ENCODE results near the gene NEURL2.
A peak's percentile ranks its signal among the peaks of the same experiment; 100 is the strongest.
"Not testable (repeated sequence)": the region's sequence is repeated elsewhere in the genome, so short reads cannot be mapped to it uniquely, and the experiment has no call there.

The NEURL2 gene

GRCh38 chr20:45919542-45920399 is 28.8 kb upstream of the NEURL2 start:
- DNase-seq = no peak

GRCh38 chr20:45918779-45919537 is 27.9 kb upstream of the NEURL2 start:
- DNase-seq = no peak

GRCh38 chr20:45918182-45918737 is 27.3 kb upstream of the NEURL2 start:
- DNase-seq = no peak

- no peak for DNase-seq
Measured at GRCh38 chr20:45917790-45918141, 26.8 kb upstream of the NEURL2 start.

- no peak for DNase-seq
Measured at GRCh38 chr20:45913116-45913515, 22.1 kb upstream of the NEURL2 start.

DNA sequence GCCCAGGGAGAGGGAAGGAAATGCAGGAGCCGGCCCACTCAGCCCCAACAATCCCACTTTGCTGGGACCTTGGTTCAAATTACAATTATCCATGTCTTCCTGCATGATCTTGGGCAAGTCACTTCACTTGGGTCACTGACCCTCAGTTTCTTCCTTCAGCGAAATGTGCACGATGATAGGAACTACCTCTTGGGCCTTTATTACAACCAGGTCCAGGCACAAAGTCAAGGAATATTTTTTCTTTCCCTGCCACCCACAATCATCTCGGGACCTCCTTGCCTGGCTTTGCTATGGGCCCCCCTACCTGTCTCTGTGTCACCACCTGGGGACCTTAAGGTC is 21.3 kb upstream of the NEURL2 start:
- no peak for DNase-seq

GRCh38 chr20:45911486-45912343 is 20.7 kb upstream of the NEURL2 start, which contains the start of gene PLTP:
Gene PLTP (minus strand): TSS chr20:45912155. CDS start chr20:45911452, 703 bp downstream.
- peak; percentile 48 for DNase-seq

- peak; percentile 93 for DNase-seq
Measured at GRCh38 chr20:45910670-45911485, 19.9 kb upstream of the NEURL2 start.

GRCh38 chr20:45909817-45910669 is 19.0 kb upstream of the NEURL2 start:
- no peak for DNase-seq

GRCh38 chr20:45909336-45909808 is 18.4 kb upstream of the NEURL2 start:
- DNase-seq = no peak

DNA sequence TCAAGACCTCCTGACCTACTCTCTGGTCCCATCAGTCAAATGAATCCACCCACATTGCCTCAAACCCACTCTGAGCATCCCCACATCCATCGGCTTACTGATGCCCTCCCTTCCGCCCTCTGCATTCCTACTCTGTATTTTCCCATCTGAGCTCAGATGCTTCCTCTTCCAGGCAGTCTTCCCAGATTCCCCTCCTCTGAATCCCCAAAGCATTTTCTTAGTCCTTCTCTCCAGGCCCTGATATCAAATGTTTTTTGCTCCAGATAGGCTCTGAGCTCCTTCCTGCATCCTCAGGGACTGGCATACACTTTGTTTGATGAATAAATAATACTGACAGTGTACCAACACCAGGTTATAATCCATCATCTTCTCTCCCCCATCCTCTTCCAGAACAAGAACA is 17.1 kb upstream of the NEURL2 start:
- DNase-seq = no peak

DNA sequence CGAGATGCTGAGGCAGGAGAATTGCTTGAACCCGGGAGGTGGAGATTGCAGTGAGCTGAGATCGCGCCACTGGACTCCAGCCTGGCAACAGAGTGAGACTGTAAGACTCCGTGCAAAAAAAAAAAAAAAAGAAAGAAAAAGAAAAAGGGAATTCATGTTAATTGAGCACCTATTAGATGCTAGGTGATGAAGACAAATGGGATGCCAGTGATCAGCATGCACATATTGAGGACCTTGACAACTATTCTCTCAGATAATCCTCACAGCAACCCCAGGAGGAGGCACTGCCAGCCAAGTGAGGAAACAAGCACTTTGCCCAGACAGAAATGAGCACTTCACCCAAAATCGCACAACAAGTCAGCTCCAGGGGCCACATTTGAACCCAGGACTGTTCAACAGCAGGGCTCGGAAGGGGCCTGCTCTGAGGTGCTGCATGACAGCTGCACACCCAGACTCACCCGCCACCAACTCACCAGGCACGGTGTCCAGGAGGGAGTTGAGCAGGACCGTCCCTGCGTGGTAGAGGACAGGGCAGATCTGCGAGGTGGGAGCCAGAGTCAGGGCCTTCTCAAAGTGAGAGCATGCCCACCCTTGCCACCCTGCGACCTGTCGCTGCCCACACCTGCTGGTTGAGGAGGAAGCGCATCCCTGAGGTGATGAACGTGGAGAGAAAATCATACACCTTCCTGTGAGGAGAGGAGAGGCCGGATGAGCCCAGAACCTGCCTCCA is 16.4 kb upstream of the NEURL2 start:
- no peak for DNase-seq

- no peak for DNase-seq
Measured at GRCh38 chr20:45905505-45906079, 14.6 kb upstream of the NEURL2 start.

DNA sequence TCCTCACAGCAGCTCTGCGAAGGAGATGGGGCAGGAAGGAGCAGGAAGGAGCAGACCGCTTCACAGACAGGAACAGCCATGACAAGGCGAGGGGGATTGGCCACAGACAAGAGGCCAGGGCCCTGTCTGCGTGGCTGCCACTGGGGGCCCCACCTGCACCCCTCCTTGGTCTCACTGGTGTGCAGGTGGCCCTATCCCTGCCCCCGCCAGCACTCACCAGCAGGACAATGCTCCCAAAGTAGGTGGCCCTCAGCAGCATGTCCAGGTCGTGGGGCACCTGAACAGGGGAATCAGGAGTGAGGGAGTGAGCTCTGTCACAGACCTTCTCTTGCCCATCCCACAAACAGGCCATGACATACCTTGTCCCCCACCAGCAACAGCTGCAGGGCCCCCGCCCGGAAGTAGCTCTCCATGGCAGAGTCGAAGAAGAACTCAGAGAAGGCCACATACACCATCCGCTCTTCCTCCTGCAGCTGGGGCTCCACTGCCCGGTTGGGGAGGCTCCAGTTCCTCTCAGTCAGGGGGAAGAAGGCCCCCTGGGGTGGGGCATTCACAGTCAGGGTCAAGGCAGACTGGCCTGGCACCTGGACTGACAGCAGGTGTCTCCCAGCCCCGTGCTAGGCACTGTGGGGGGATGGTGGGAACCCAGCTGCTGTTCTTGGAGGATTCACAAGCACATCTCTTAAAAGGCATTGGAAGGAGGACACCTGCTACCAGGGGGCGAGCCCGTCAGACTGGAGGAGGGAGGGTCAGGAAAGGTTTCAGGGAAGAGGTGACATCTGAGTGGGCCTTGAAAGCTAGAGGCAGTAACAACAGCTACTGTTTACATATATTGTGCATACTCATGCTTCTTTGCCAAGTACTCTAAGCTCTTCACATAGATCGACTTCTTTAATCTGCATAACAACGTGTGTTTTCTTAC is 13.8 kb upstream of the NEURL2 start:
- no peak for DNase-seq

DNA sequence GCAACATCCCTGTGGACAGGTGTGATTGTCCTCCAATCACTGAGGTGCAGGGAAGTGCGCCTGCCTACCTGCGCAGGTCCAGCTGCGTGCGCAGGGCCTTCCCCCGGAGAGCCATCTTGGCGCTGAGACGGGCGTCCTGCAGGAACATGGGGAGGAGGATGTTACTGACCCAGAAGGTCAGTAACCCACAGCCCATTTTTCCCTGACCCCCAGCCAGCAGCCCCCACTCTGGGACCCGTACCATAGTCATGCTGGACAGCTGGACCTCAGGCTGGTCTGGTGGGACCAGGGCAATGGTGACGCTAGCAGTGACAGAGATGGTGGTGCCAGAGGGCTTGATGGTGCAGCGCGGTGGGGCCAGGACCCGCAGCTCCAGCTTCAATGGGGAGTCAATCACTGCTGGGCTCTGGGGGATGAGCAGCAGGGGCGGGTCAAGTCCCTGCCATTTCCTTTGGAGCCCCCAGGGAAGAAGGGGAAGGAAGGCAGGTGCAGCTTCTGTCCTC is 11.2 kb upstream of the NEURL2 start:
- no peak for DNase-seq

GRCh38 chr20:45901332-45901731 is 10.3 kb upstream of the NEURL2 start:
- DNase-seq = not testable (repeated sequence)

DNA sequence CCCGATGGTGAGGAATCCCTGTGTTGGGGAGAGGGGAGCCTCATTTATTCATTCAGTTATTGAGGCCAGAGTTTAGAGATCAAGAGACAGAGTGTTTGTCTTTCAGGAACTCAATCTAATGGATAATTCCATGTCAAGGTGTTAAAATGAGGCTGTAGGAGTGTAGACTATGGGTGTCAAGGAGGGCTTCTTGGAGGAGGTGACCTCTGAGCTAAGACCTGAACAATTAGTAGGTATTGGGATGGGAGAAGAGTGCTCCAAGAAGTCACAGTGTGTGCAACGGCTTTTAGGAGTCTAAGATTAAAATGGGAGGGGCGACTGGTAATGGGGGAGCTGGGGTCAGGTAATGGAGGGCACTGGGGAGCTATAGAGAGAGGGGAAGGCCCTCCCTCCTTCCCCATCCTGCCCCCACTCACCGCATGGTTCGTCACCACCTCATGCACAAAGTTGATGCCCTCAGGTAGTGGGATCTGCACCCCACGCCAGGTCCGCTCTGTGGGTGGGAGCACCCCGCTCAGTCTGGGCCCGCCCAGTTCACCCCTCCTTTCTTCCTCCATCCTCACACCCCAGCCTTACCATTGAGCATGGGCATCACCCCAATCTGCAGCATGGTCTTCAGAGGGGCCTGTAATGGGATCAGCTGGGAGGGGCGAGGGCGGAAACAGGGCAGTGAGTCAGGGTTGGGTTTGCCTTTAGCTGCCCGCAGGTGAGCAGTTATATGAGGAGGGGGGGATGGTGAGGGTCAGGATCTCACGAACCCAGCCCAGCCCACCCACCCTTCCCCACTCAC is 8.2 kb upstream of the NEURL2 start:
- DNase-seq = no peak

GRCh38 chr20:45898285-45898684 is 7.3 kb upstream of the NEURL2 start:
- DNase-seq = no peak

All from CD4-positive, alpha-beta T cell treated with Interleukin-21 for 1 hour (primary cell).